HUES6 (cell line): ENCODE measurements around the gene ARHGAP25.

Experiments used
- H3K27ac ChIP-seq: 2 replicates; pipeline ENCODE4 v1.7.0; 2013; ENCODE audit warnings: low read depth, mild to moderate bottlenecking, low read length, inconsistent platforms
- H3K27me3 ChIP-seq: 2 replicates; pipeline ENCODE4 v1.6.1; 2013; ENCODE audit warnings: low read length; ENCODE audit not compliant: control insufficient read depth, insufficient read depth
- H3K36me3 ChIP-seq: 2 replicates; pipeline ENCODE4 v1.6.1; 2013; ENCODE audit warnings: low read length; ENCODE audit not compliant: control insufficient read depth, insufficient read depth
- H3K4me1 ChIP-seq: 2 replicates; pipeline ENCODE4 v1.6.1; 2013; ENCODE audit warnings: low read length; ENCODE audit not compliant: control insufficient read depth, insufficient read depth
- H3K4me3 ChIP-seq: 2 replicates; pipeline ENCODE4 v1.5.1; 2013; ENCODE audit warnings: low read depth, low read length
- H3K9ac ChIP-seq: one replicate; pipeline ENCODE4 v1.6.1; 2013; ENCODE audit warnings: mild to moderate bottlenecking, low read length
- H3K9me3 ChIP-seq: 2 replicates; pipeline ENCODE4 v1.6.1; 2013; ENCODE audit warnings: low read depth, low read length; ENCODE audit not compliant: control insufficient read depth, insufficient read depth

The ARHGAP25 gene

DNA sequence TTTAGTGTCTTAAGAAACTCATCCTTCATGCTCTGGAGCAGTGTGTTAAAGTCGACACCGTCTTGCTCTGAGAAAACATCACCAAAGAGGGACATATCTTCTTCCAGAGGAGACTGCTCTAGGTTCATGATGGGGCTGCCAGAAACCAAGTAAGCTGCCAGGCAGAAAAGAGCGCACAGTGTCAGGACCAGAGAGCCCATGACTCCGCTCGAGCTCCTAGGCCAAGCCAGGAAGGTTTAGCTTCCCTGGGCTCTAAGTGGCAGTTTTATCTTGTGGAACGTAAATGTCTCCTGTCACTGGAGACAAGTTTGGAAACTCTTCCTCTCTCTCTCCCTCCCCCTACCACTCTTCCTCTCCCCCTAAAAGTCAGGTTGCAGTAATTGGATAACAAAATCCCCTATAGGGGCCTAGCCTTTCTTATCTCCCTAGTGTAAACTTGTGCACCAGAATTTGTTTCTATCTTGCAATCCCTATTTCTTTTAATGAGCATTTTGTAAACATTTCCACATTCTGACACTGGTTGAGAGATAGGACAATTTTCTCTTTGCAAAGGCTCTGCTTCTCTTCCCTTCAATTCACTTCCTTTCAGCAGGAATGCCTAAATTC, 136.7 kb downstream of the ARHGAP25 start, which contains the start of gene BMP10:
Gene BMP10 (minus strand): TSS at position 239 of the 606 bp plus-strand sequence. CDS start 39 bp downstream, at position 200.
- Histone ChIP-seq H3K9ac (no peak within 1 kb of the TSS), H3K9me3 (no peaks in the 10 kb centered on the region), H3K4me3 (no peak within 1 kb of the TSS), H3K4me1 (no peaks in the 10 kb centered on the region), H3K36me3 (no peaks in the 10 kb centered on the region), H3K27ac (no peak within 1 kb of the TSS), H3K27me3 (no peaks in the 10 kb centered on the region)
